GM19395 (cell line): ENCODE results near the gene TXNIP.

ENCODE experiments used
- ATAC-seq: cut with Tn5 transposase; IDR thresholded peaks from one replicate; pipeline ENCODE4 v1.9.1; 2021; ENCODE audit warnings: mild to moderate bottlenecking, moderate library complexity; ENCODE audit not compliant: unreplicated experiment

Gene TXNIP

GRCh38 chr1:145964328-145965118, 31.9 kb downstream of the TXNIP start, which contains the start of the genes ANKRD34A and POLR3GL:
Gene ANKRD34A, minus strand, starts transcription at chr1:145964575. Its CDS starts 2,816 bp downstream, at chr1:145961759.
Gene POLR3GL, plus strand, starts transcription at chr1:145964690. Its CDS starts 10,176 bp downstream, at chr1:145974866.
- peak; percentile 92 for ATAC-seq

- no peak for ATAC-seq
Observed at GRCh38 chr1:145963265-145964019, 32.9 kb downstream of the TXNIP start.

- no peak for ATAC-seq
Observed at GRCh38 chr1:145962157-145963102, 33.9 kb downstream of the TXNIP start.

- ATAC-seq: no peak
Observed at GRCh38 chr1:145961425-145962156, 34.8 kb downstream of the TXNIP start.

- ATAC-seq: no peak
Observed at GRCh38 chr1:145961109-145961424, 35.3 kb downstream of the TXNIP start.

- ATAC-seq: no peak
Observed at GRCh38 chr1:145960468-145961108, 35.8 kb downstream of the TXNIP start.

- no peak for ATAC-seq
Observed at GRCh38 chr1:145959957-145960467, 36.4 kb downstream of the TXNIP start.

GRCh38 chr1:145959333-145959732, 37.0 kb downstream of the TXNIP start:
- ATAC-seq: no peak

- ATAC-seq: no peak
Observed at GRCh38 chr1:145958734-145959133, 37.6 kb downstream of the TXNIP start.

- ATAC-seq: peak; percentile 87
Observed at GRCh38 chr1:145957443-145958319, 38.7 kb downstream of the TXNIP start, which contains the start of gene LIX1L. Gene LIX1L, minus strand, starts transcription at chr1:145958017. Its CDS starts 90 bp downstream, at chr1:145957927.

GRCh38 chr1:145956781-145957442, 39.5 kb downstream of the TXNIP start:
- no peak for ATAC-seq

GRCh38 chr1:145956361-145956760, 40.0 kb downstream of the TXNIP start:
- no peak for ATAC-seq

- ATAC-seq: no peak
Observed at GRCh38 chr1:145955436-145955835, 40.9 kb downstream of the TXNIP start.

- ATAC-seq: no peak
Observed at GRCh38 chr1:145953861-145954260, 42.5 kb downstream of the TXNIP start.

GRCh38 chr1:145952903-145953302, 43.5 kb downstream of the TXNIP start:
- no peak for ATAC-seq

GRCh38 chr1:145951526-145951925, 44.9 kb downstream of the TXNIP start:
- no peak for ATAC-seq

- ATAC-seq: no peak
Observed at GRCh38 chr1:145949219-145949618, 47.2 kb downstream of the TXNIP start.

GRCh38 chr1:145947551-145947950, 48.8 kb downstream of the TXNIP start:
- ATAC-seq: no peak
